Testis (tissue), 2 donors: ENCODE data around the gene EFNB2.

Experiments used
- CTCF ChIP-seq, 3 experiments: fragments of 450-650 bp in 2 of 3; fragments of 200-600 bp in 1 of 3; sonication (generic) in 1 of 3; IDR thresholded peaks; one replicate each; pipeline ENCODE4 v1.5.1; 2016 to 2019; ENCODE audit warnings: antibody characterized with exemption in 3 of 3, mild to moderate bottlenecking in 2 of 3, moderate library complexity in 1 of 3
- POLR2A ChIP-seq: fragments of 450-650 bp; IDR thresholded peaks from one replicate; pipeline ENCODE4 v1.6.1; 2017; ENCODE audit warnings: antibody characterized with exemption, mild to moderate bottlenecking, moderate library complexity

GRCh38 chr13:106541826-106542225, 6.4 kb upstream of the EFNB2 start:
- TF ChIP-seq CTCF (IDR thresholded peaks at IDR 0.05) (no peak), POLR2A (no peak)
